ENCODE measurements around the gene ABCB9. TPM values are rescaled to one million over a fixed set of nuclear protein-coding genes. Genes with fewer than 3 reads are reported as not detected.

ABCB9 gene
- total RNA-seq = 9.5 and 10.3 TPM in 2 replicates

GRCh38 chr12:122965851-122966742, at the start of gene ABCB9:
Gene ABCB9 (minus strand): TSS chr12:122966463. CDS start chr12:122960235, 6,228 bp downstream.

GRCh38 chr12:122980183-122981035, 14.1 kb upstream of the ABCB9 start, which contains the start of gene ARL6IP4:
Gene ARL6IP4 (plus strand): TSS chr12:122980681. CDS start chr12:122981140, 459 bp downstream.

GRCh38 chr12:122974892-122975789, 8.9 kb upstream of the ABCB9 start, which contains the start of gene OGFOD2:
Gene OGFOD2 (plus strand): TSS chr12:122975244. CDS start chr12:122975252, 8 bp downstream.

GRCh38 chr12:122895704-122896636, 70.3 kb downstream of the ABCB9 start, which contains the start of gene VPS37B:
Gene VPS37B (minus strand): TSS chr12:122896124. CDS start chr12:122896062, 62 bp downstream.

Other genes starting within 250 kb of the ABCB9 start
- not detected in 2 replicates for gene HCAR3, start 249.7 kb downstream of the ABCB9 start, total RNA-seq
- gene HCAR1, start 235.6 kb downstream of the ABCB9 start, total RNA-seq = under 0.01 TPM in 2 replicates
- 34.2 and 41.2 TPM in 2 replicates for gene DENR, start 213.6 kb downstream of the ABCB9 start, total RNA-seq
- 0.36 and 0.38 TPM in 2 replicates for gene CCDC62, start 191.9 kb downstream of the ABCB9 start, total RNA-seq
- gene HIP1R, start 131.0 kb downstream of the ABCB9 start, total RNA-seq = 117 and 123 TPM in 2 replicates
- gene VPS37B, start 70.3 kb downstream of the ABCB9 start, total RNA-seq = 13.6 and 13.8 TPM in 2 replicates
- 9.3 and 12.1 TPM in 2 replicates for gene OGFOD2, start 8.8 kb upstream of the ABCB9 start, total RNA-seq
- gene ARL6IP4, start 14.2 kb upstream of the ABCB9 start, total RNA-seq = 213 and 245 TPM in 2 replicates
- gene PITPNM2, start 184.6 kb upstream of the ABCB9 start, total RNA-seq = 4.6 and 9.7 TPM in 2 replicates

Data from endothelial cell of coronary artery (primary cell).